Upper lobe of right lung (tissue), 1 donor: ENCODE data around the gene SPIB. TPM values are rescaled to one million over a fixed set of nuclear protein-coding genes. Genes with fewer than 3 reads are reported as not detected.

ENCODE experiments used
- ATAC-seq: fragments of 200-7000 bp; cut with Tn5 transposase; one replicate; pipeline ENCODE4 v1.9.1; 2020; ENCODE audit warnings: mild to moderate bottlenecking, moderate library complexity
- DNase-seq: peaks from one replicate; pipeline ENCODE4 v3.0.0-alpha.2; 2020
- H3K27ac ChIP-seq: fragments of 200-600 bp; one replicate; pipeline ENCODE4 v1.8.0; 2022
- H3K27me3 ChIP-seq: fragments of 200-600 bp; one replicate; pipeline ENCODE4 v1.8.0; 2022; ENCODE audit warnings: mild to moderate bottlenecking
- H3K36me3 ChIP-seq: fragments of 200-600 bp; one replicate; pipeline ENCODE4 v1.8.0; 2022
- H3K4me1 ChIP-seq: fragments of 200-600 bp; one replicate; pipeline ENCODE4 v1.8.0; 2022
- H3K4me3 ChIP-seq: fragments of 200-600 bp; one replicate; pipeline ENCODE4 v1.8.0; 2022; ENCODE audit warnings: mild to moderate bottlenecking
- H3K9me3 ChIP-seq: fragments of 200-600 bp; one replicate; pipeline ENCODE4 v1.8.0; 2022
- intact Hi-C: fragments of 100-400 bp; cut with DNase I; formaldehyde crosslinking; loops from one replicate; pipeline ENCODE4 v1.11.0; 2022
- total RNA-seq: library from RNA; stranded (reverse); fragmentation: NEBNext Ultra II Directional; extraction: Animal tissue kit (Norgen Biotek cat#: 25700); gene quantifications from one replicate; pipeline ENCODE4 v1.2.1, GENCODE V29; 2021
- TF ChIP-seq, protein P1 (sequence below): fragments of 200-600 bp; IDR thresholded peaks from one replicate; pipeline ENCODE4 v1.8.0; 2022; ENCODE audit warnings: antibody characterized with exemption
- donor health status: DM: no; HTN: yes; CAD: no; lungs with severe emphysema.

The SPIB gene
- total RNA-seq, 1 donor from 2014 or later = 0.52 TPM

- TF ChIP-seq, protein P1, sequence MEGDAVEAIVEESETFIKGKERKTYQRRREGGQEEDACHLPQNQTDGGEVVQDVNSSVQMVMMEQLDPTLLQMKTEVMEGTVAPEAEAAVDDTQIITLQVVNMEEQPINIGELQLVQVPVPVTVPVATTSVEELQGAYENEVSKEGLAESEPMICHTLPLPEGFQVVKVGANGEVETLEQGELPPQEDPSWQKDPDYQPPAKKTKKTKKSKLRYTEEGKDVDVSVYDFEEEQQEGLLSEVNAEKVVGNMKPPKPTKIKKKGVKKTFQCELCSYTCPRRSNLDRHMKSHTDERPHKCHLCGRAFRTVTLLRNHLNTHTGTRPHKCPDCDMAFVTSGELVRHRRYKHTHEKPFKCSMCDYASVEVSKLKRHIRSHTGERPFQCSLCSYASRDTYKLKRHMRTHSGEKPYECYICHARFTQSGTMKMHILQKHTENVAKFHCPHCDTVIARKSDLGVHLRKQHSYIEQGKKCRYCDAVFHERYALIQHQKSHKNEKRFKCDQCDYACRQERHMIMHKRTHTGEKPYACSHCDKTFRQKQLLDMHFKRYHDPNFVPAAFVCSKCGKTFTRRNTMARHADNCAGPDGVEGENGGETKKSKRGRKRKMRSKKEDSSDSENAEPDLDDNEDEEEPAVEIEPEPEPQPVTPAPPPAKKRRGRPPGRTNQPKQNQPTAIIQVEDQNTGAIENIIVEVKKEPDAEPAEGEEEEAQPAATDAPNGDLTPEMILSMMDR = no peak
- intact Hi-C loops = no loop called here
Measured at GRCh38 chr19:50455992-50456391, 37.3 kb downstream of the SPIB start.

GRCh38 chr19:50457300-50457699 lies 38.6 kb downstream of the SPIB start:
- Histone ChIP-seq H3K4me3 (no peak overlapping the region), H3K9me3 (no peaks in the 10 kb centered on the region)
- intact Hi-C loops = no loop called here

More at GRCh38 chr19:50455992-50456391, 37.3 kb downstream of the SPIB start:
- Histone ChIP-seq H3K4me3 (no peak overlapping the region), H3K27me3 (peaks cover 16% of the 10 kb centered on the region), H3K9me3 (no peaks in the 10 kb centered on the region), H3K27ac (no peak overlapping the region), H3K36me3 (no peaks in the 10 kb centered on the region), H3K4me1 (no peaks in the 10 kb centered on the region)
- DNase-seq = no peak
- ATAC-seq = no peak

GRCh38 chr19:50458396-50459066 lies 39.8 kb downstream of the SPIB start:
- Histone ChIP-seq H3K4me3 (no peak overlapping the region), H3K4me1 (no peaks in the 10 kb centered on the region), H3K27me3 (peaks cover 15% of the 10 kb centered on the region), H3K9me3 (no peaks in the 10 kb centered on the region), H3K27ac (no peak overlapping the region), H3K36me3 (no peaks in the 10 kb centered on the region)
- DNase-seq (no peak), ATAC-seq (no peak)
- intact Hi-C loops = no loop called here
- TF ChIP-seq, protein P1 = no peak

More at GRCh38 chr19:50457300-50457699, 38.6 kb downstream of the SPIB start:
- no peaks in the 10 kb centered on the region for H3K36me3 ChIP-seq
- no peak for ATAC-seq
- no peaks in the 10 kb centered on the region for H3K4me1 ChIP-seq
- DNase-seq = no peak
- TF ChIP-seq, protein P1 = no peak
- H3K27me3 ChIP-seq = peaks cover 15% of the 10 kb centered on the region
- H3K27ac ChIP-seq = no peak overlapping the region

GRCh38 chr19:50459067-50459456 lies 40.3 kb downstream of the SPIB start:
- TF ChIP-seq, protein P1 = no peak
- Histone ChIP-seq H3K27ac (no peak overlapping the region), H3K4me1 (no peaks in the 10 kb centered on the region), H3K36me3 (no peaks in the 10 kb centered on the region), H3K4me3 (no peak overlapping the region), H3K9me3 (no peaks in the 10 kb centered on the region), H3K27me3 (peaks cover 15% of the 10 kb centered on the region)
- ATAC-seq (no peak), DNase-seq (no peak)
- intact Hi-C loops = no loop called here

- H3K9me3 ChIP-seq = no peaks in the 10 kb centered on the region
- TF ChIP-seq, protein P1 = no peak
- no peak overlapping the region for H3K4me3 ChIP-seq
- intact Hi-C loops = no loop called here
- H3K27ac ChIP-seq = no peak overlapping the region
- H3K27me3 ChIP-seq = peaks cover 15% of the 10 kb centered on the region
- no peaks in the 10 kb centered on the region for H3K4me1 ChIP-seq
- DNase-seq (no peak), ATAC-seq (no peak)
- H3K36me3 ChIP-seq = no peaks in the 10 kb centered on the region
Measured at GRCh38 chr19:50459638-50460037, 40.9 kb downstream of the SPIB start.
